Measurements from ENCODE around the gene INSIG2. TPM values are rescaled to one million over a fixed set of nuclear protein-coding genes. Genes with fewer than 3 reads are reported as not detected.

The INSIG2 gene
- total RNA-seq, 4 donors from 2014 or later = 4.4 to 5.6 (median 5.4) TPM

DNA sequence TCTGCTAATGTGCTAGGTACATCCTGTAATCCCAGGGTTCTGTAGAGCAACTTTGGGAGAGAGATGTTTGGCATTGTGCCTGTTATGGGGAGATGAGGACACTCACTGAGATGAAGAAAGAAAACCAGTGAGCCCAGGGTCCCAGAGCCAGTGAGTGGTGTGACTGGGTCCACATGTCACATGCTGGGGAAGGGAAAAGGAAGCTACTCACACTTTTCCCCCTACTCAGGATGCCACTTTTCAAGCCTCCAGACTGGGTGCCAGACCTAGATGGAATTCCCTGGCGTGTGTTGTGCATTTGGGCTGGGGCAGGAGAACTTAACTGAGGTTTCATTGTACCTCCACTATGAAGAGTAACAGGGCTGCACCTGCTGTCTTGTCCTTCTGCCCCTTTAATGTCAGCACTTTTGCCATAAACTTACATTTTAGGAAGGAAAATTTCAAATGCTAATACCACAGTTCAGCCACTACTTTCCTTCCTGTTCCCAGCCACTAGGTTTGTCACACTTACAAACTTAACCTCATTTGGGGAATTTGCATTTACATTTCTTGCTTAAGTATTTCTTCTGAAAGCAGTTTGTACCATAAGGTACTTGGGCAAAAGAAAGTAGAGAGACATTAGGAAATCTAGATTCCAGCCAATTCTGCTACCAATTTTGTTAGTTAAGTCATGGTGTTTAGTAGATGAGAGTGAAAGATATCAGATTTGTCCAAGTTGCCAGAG lies 10.2 kb downstream of the INSIG2 start:
- H3K27me3 ChIP-seq = no peaks in the 10 kb centered on the region
- intact Hi-C loops (cut with DNase I; ENCODE audit: low total_unique reads) (no loop called here), in situ Hi-C loops (cut with MboI; ENCODE audit: low sequenced_read_pairs in 4 of 4) (no loop called here)
- no peak overlapping the region for H3K27ac ChIP-seq
- DNase-seq = no peak
- H3K36me3 ChIP-seq = peaks cover 2 to 7% of the 10 kb centered on the region in 2 donors
- ATAC-seq = no peak
- H3K9me3 ChIP-seq = no peaks in the 10 kb centered on the region
- TF ChIP-seq, protein P1, sequence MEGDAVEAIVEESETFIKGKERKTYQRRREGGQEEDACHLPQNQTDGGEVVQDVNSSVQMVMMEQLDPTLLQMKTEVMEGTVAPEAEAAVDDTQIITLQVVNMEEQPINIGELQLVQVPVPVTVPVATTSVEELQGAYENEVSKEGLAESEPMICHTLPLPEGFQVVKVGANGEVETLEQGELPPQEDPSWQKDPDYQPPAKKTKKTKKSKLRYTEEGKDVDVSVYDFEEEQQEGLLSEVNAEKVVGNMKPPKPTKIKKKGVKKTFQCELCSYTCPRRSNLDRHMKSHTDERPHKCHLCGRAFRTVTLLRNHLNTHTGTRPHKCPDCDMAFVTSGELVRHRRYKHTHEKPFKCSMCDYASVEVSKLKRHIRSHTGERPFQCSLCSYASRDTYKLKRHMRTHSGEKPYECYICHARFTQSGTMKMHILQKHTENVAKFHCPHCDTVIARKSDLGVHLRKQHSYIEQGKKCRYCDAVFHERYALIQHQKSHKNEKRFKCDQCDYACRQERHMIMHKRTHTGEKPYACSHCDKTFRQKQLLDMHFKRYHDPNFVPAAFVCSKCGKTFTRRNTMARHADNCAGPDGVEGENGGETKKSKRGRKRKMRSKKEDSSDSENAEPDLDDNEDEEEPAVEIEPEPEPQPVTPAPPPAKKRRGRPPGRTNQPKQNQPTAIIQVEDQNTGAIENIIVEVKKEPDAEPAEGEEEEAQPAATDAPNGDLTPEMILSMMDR (IDR thresholded peaks at IDR 0.05 in 4 of 5, conservative IDR thresholded peaks at IDR 0.05 in 1 of 5) = no peak
- no peak for TF ChIP-seq POLR2A (IDR thresholded peaks at IDR 0.05)
- H3K4me1 ChIP-seq = peaks cover 0 to 8% of the 10 kb centered on the region in 2 donors
- no peak overlapping the region for H3K4me3 ChIP-seq

DNA sequence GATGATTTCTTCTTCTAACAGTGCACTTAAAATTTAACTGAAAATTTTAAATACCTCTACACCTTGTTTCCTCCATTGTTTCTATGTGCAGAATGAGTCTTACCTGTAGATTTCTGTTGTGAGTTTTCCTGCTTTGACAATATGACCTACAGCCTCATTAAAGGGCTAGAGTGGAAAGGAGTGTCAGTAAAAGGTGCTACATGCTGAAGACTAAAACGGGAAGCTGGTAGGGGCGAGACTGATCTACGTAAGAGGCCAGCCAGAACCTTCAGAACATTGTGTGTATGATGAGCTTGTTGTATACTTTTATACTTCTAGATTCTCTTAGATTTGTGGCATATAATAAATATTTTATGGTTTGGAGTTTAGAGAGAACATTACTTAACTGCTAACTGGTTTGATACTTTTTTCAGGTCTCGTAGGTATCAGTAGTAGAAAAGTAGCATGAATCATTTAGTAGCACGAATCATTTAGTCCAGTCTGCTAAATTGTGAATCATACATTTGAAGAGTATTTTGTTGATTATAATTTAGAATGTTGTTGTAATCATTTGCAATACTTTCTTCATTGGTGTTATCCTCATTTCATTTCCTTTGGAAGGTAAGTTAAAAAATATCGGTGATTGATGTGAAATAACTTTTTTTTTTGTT lies 14.3 kb downstream of the INSIG2 start:
- DNase-seq (no peak), ATAC-seq (no peak)
- intact Hi-C loops (cut with DNase I; ENCODE audit: low total_unique reads) = no loop called here
- Histone ChIP-seq H3K9me3 (no peaks in the 10 kb centered on the region), H3K36me3 (peaks cover 2 to 9% of the 10 kb centered on the region in 2 donors), H3K4me3 (no peak overlapping the region), H3K27ac (no peak overlapping the region), H3K27me3 (no peaks in the 10 kb centered on the region), H3K4me1 (no peaks in the 10 kb centered on the region)
- in situ Hi-C loops (cut with MboI; ENCODE audit: low sequenced_read_pairs in 4 of 4) = no loop called here
- no peak for TF ChIP-seq POLR2A (IDR thresholded peaks at IDR 0.05)
- TF ChIP-seq, protein P1 (IDR thresholded peaks at IDR 0.05 in 4 of 5, conservative IDR thresholded peaks at IDR 0.05 in 1 of 5) = no peak

DNA sequence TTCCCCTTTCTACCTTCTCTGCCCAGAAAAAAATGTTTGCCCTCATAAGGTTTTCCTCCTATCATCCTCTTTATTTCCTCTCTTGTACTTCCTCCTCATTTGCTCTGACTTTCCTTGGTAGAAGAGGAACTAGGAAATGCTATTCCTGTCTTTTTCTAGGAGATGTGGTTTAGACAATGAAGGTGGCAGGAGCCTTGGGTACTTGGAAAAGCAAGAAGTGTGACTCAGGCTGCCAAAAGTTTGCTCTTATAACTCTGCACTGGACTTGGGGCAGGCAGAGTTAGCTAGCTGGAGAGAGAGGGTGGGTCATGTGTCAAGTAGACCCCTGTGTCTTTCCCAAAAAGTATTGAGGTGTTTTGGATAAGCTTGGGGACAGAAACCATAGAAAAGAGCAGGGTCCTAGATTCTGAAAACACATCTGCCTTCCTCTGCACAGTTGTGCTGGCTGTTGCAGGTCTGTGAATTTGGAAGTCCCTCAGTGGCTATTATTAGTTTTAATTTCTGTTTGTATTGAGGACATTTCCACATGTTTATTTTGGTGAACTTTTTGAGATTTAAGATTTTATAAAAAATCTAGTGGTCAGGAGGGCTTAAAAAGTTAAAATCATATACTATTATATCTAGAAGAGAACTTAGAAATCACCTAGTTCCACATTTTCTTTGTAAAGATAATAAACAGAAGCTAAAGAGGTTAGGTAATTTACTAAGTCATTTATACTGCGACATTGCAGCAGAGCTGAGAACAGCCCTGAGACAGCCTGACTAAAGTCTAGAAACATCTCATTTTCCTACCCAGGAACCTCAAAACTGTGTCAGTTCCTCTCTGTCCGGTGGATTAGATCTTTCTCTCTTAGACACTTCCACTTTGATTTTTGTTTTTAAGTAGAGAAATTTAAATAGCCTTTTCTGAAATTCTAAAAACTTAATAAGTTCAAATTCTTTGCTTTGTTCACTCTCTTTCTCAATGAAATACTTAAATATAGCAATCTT lies 16.0 kb downstream of the INSIG2 start:
- ATAC-seq (no peak), DNase-seq (no peak)
- no peaks in the 10 kb centered on the region for H3K9me3 ChIP-seq
- no peak overlapping the region for H3K27ac ChIP-seq
- peaks cover 2 to 9% of the 10 kb centered on the region in 2 donors for H3K36me3 ChIP-seq
- intact Hi-C loops (cut with DNase I; ENCODE audit: low total_unique reads) = no loop called here
- H3K27me3 ChIP-seq = no peaks in the 10 kb centered on the region
- TF ChIP-seq, protein P1 (IDR thresholded peaks at IDR 0.05 in 4 of 5, conservative IDR thresholded peaks at IDR 0.05 in 1 of 5) = no peak
- in situ Hi-C loops (cut with MboI; ENCODE audit: low sequenced_read_pairs in 4 of 4) = no loop called here
- H3K4me1 ChIP-seq = no peaks in the 10 kb centered on the region
- H3K4me3 ChIP-seq = no peak overlapping the region

DNA sequence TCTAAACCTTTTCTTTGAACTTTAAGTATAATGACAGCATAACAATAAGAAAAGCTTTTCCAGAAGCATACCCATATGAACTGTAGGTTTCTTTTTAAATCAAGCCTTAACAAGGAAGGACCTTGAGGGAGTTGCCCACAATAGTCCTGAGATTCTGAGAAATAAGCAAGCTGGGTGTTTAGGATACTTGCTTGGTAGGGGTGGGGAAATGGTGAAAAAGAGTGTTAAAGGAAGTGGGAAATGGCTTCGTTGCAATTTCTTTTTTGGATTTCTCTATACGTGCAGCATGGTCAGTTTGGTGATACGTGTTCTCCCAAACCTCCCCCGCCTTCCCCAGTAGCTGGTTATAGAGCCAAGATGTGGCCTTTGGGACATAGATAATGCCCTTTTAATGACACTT lies 17.2 kb downstream of the INSIG2 start:
- ATAC-seq (no peak), DNase-seq (no peak)
- intact Hi-C loops (cut with DNase I; ENCODE audit: low total_unique reads) (no loop called here), in situ Hi-C loops (cut with MboI; ENCODE audit: low sequenced_read_pairs in 4 of 4) (no loop called here)
- Histone ChIP-seq H3K27ac (no peak overlapping the region), H3K4me1 (no peaks in the 10 kb centered on the region), H3K36me3 (peaks cover 2 to 9% of the 10 kb centered on the region in 2 donors), H3K4me3 (no peak overlapping the region), H3K27me3 (no peaks in the 10 kb centered on the region), H3K9me3 (no peaks in the 10 kb centered on the region)
- no peak for TF ChIP-seq POLR2A (IDR thresholded peaks at IDR 0.05)

DNA sequence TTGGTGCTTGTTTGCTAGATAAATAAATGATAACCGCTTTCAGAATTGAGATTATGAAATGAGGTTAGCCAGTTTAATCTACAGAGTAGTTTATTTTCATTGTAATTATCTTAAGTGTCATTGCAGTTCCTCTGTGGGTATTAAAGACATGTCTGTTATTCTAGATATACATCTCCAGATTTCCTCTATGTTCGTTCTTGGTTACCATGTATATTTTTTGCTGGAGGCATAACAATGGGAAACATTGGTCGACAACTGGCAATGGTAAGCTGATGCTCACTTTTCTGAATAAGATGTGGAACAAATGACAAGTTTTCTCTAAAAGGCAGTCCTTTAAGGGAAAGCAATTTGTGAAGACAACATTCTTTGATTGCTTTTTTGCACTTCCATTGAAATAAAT lies 18.7 kb downstream of the INSIG2 start:
- Histone ChIP-seq H3K36me3 (peaks cover 2 to 9% of the 10 kb centered on the region in 2 donors), H3K4me1 (no peaks in the 10 kb centered on the region), H3K9me3 (no peaks in the 10 kb centered on the region), H3K4me3 (no peak overlapping the region), H3K27ac (no peak overlapping the region), H3K27me3 (no peaks in the 10 kb centered on the region)
- in situ Hi-C loops (cut with MboI; ENCODE audit: low sequenced_read_pairs in 4 of 4) = no loop called here
- intact Hi-C loops (cut with DNase I; ENCODE audit: low total_unique reads) = no loop called here
- DNase-seq = no peak
- TF ChIP-seq POLR2A (IDR thresholded peaks at IDR 0.05) = no peak
- TF ChIP-seq, protein P1 (IDR thresholded peaks at IDR 0.05 in 4 of 5, conservative IDR thresholded peaks at IDR 0.05 in 1 of 5) = no peak
- ATAC-seq = no peak
